Right lobe of liver (tissue), 6 donors: Measurements from ENCODE around the gene PRKCA. TPM values are rescaled to one million over a fixed set of nuclear protein-coding genes. Genes with fewer than 3 reads are reported as not detected.

Source experiments
- ATAC-seq, 4 donors: fragments of 200-7000 bp; cut with Tn5 transposase; one replicate each; pipeline ENCODE4 v1.9.1; 2020; ENCODE audit warnings: mild to moderate bottlenecking in 4 of 4, moderate library complexity in 4 of 4
- DNase-seq, 3 donors: peaks; one replicate each; pipeline ENCODE4 v3.0.0-alpha.2; 2020
- H3K27ac ChIP-seq, 3 donors: fragments of 200-600 bp; one replicate each; pipeline ENCODE4 v1.8.0; 2022
- H3K27me3 ChIP-seq, 2 donors: fragments of 200-600 bp; one replicate each; pipeline ENCODE4 v1.8.0; 2022
- H3K36me3 ChIP-seq, 4 donors: fragments of 200-600 bp; sonication (generic) in 1 of 4; one replicate each; pipeline versions ENCODE4 v1.5.1 to v1.8.0; 2017 to 2022; ENCODE audit warnings: control low read depth in 1 of 4
- H3K4me1 ChIP-seq, 4 donors: fragments of 200-600 bp; sonication (generic) in 1 of 4; one replicate each; pipeline versions ENCODE4 v1.5.1 to v1.8.0; 2017 to 2022; ENCODE audit warnings: control low read depth in 1 of 4
- H3K4me3 ChIP-seq, 3 donors: fragments of 200-600 bp; one replicate each; pipeline ENCODE4 v1.8.0; 2022
- H3K9me3 ChIP-seq, 4 donors: fragments of 200-600 bp; sonication (generic) in 1 of 4; one replicate each; pipeline versions ENCODE4 v1.5.1 to v1.8.0; 2017 to 2022; ENCODE audit warnings: control low read depth in 1 of 4
- POLR2A ChIP-seq: fragments of 450-650 bp; IDR thresholded peaks from one replicate; pipeline ENCODE4 v1.6.1; 2017; ENCODE audit warnings: antibody characterized with exemption, mild to moderate bottlenecking
- WGBS: methylation state at CpG from one replicate; pipeline ENCODE4 v1.1.6; 2018; ENCODE audit warnings: low coverage, low lambda C conversion rate; ENCODE audit not compliant: insufficient coverage; ENCODE audit errors: missing lambda C conversion rate; 5-methylcytosine and 5-hydroxymethylcytosine counted together
- intact Hi-C, 2 donors: fragments of 100-400 bp; cut with DNase I; formaldehyde crosslinking; loops; one replicate each; pipeline versions ENCODE4 v1.11.2 to v1.14.1; 2022
- total RNA-seq, 6 experiments: library from RNA; depleted of rRNA in 2 of 6; stranded (reverse); fragments of >200 nt in 2 of 6; fragmentation: NEBNext Ultra II Directional in 3 of 6; extraction: Animal tissue kit (Norgen Biotek cat#: 25700) in 3 of 6; gene quantifications; one replicate each; pipeline versions ENCODE4 v1.1.0 to v1.2.4, GENCODE V29; 2016 to 2023
- TF ChIP-seq, protein P1 (sequence below), 4 donors: fragments of 200-600 bp in 3 of 4; fragments of 450-650 bp in 1 of 4; IDR thresholded peaks; one replicate each; pipeline versions ENCODE4 v1.5.1 to v1.8.0; 2016 to 2022; ENCODE audit warnings: antibody characterized with exemption in 4 of 4, mild to moderate bottlenecking in 2 of 4
- donor health status: DM: no; HTN: yes; CAD: no.
- donor health status: DM: no; HTN: no; CAD: no.
- donor health status: DM: no; HTN: no; CAD: no.
- donor health status: DM: no; HTN: yes; CAD: no.
- donor health status: DM: no; HTN: yes; CAD: no.

Gene PRKCA
- total RNA-seq, 6 experiments from 2014 or later: 11.7 to 23.0 (median 18.7) TPM

- 26% methylated on average over 8 of the region's 9 CpGs for WGBS
- Histone ChIP-seq H3K9me3 (no peaks in the 10 kb centered on the region), H3K4me1 (peaks cover 0 to 10% (median 4%) of the 10 kb centered on the region in 4 donors), H3K27me3 (no peaks in the 10 kb centered on the region), H3K36me3 (no peaks in the 10 kb centered on the region), H3K4me3 (no peak overlapping the region), H3K27ac (no peak overlapping the region)
- intact Hi-C loops: no loop called here
- DNase-seq: no peak
- TF ChIP-seq POLR2A: no peak
- TF ChIP-seq, protein P1, sequence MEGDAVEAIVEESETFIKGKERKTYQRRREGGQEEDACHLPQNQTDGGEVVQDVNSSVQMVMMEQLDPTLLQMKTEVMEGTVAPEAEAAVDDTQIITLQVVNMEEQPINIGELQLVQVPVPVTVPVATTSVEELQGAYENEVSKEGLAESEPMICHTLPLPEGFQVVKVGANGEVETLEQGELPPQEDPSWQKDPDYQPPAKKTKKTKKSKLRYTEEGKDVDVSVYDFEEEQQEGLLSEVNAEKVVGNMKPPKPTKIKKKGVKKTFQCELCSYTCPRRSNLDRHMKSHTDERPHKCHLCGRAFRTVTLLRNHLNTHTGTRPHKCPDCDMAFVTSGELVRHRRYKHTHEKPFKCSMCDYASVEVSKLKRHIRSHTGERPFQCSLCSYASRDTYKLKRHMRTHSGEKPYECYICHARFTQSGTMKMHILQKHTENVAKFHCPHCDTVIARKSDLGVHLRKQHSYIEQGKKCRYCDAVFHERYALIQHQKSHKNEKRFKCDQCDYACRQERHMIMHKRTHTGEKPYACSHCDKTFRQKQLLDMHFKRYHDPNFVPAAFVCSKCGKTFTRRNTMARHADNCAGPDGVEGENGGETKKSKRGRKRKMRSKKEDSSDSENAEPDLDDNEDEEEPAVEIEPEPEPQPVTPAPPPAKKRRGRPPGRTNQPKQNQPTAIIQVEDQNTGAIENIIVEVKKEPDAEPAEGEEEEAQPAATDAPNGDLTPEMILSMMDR (IDR thresholded peaks at IDR 0.05): no peak
- peak; percentile 75 to 87 (median 83) for ATAC-seq
These were observed 215.1 kb downstream of the PRKCA start for GRCh38 chr17:66517336-66518009.

DNA sequence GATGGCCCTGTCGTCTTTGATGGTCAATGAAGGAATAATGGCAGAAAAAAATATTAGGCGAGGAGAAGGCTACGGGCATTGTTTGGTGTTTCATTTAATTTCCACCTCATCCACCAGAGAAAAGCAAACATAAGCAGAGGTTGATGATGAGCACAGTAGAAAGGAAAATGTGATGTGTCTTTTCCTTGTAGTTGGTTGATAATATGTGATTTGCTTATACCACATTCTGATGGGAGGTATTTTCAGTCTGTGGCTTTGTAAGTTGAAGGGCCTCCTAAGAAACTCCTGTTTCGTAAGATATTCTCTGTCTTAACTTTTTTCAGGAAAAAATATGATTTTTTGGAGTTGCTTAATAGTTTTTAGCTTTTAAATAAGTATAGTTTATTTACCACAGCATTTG lies 215.7 kb downstream of the PRKCA start:
- Histone ChIP-seq H3K4me3 (no peak overlapping the region), H3K27ac (no peak overlapping the region), H3K36me3 (no peaks in the 10 kb centered on the region), H3K4me1 (peaks cover 0 to 10% (median 4%) of the 10 kb centered on the region in 4 donors), H3K27me3 (no peaks in the 10 kb centered on the region), H3K9me3 (no peaks in the 10 kb centered on the region)
- no peak for ATAC-seq
- DNase-seq: no peak
- WGBS: 79% methylated on average over 4 of the region's 4 CpGs
- no peak for TF ChIP-seq POLR2A
- TF ChIP-seq, protein P1 (IDR thresholded peaks at IDR 0.05): no peak
- intact Hi-C loops: no loop called here

GRCh38 chr17:66518677-66519076 lies 216.3 kb downstream of the PRKCA start:
- intact Hi-C loops: no loop called here
- TF ChIP-seq, protein P1 (IDR thresholded peaks at IDR 0.05): no peak
- no peak for TF ChIP-seq POLR2A
- DNase-seq: no peak
- ATAC-seq: no peak
- Histone ChIP-seq H3K27ac (no peak overlapping the region), H3K9me3 (no peaks in the 10 kb centered on the region), H3K27me3 (no peaks in the 10 kb centered on the region), H3K4me1 (peaks cover 0 to 10% (median 4%) of the 10 kb centered on the region in 4 donors), H3K4me3 (no peak overlapping the region), H3K36me3 (no peaks in the 10 kb centered on the region)
- 74% methylated on average over 2 of the region's 2 CpGs for WGBS

- H3K36me3 ChIP-seq: no peaks in the 10 kb centered on the region
- H3K4me3 ChIP-seq: no peak overlapping the region
- intact Hi-C loops: no loop called here
- no peak for ATAC-seq
- no peaks in the 10 kb centered on the region for H3K27me3 ChIP-seq
- peaks cover 0 to 10% (median 4%) of the 10 kb centered on the region in 4 donors for H3K4me1 ChIP-seq
- H3K9me3 ChIP-seq: no peaks in the 10 kb centered on the region
- no peak for TF ChIP-seq POLR2A
- TF ChIP-seq, protein P1 (IDR thresholded peaks at IDR 0.05): no peak
- H3K27ac ChIP-seq: no peak overlapping the region
- 90% methylated on average over 3 of the region's 3 CpGs for WGBS
- no peak for DNase-seq
These were observed 216.7 kb downstream of the PRKCA start for GRCh38 chr17:66519154-66519553.
